ENCODE measurements around the gene SLC25A15.

SLC25A15 gene

DNA sequence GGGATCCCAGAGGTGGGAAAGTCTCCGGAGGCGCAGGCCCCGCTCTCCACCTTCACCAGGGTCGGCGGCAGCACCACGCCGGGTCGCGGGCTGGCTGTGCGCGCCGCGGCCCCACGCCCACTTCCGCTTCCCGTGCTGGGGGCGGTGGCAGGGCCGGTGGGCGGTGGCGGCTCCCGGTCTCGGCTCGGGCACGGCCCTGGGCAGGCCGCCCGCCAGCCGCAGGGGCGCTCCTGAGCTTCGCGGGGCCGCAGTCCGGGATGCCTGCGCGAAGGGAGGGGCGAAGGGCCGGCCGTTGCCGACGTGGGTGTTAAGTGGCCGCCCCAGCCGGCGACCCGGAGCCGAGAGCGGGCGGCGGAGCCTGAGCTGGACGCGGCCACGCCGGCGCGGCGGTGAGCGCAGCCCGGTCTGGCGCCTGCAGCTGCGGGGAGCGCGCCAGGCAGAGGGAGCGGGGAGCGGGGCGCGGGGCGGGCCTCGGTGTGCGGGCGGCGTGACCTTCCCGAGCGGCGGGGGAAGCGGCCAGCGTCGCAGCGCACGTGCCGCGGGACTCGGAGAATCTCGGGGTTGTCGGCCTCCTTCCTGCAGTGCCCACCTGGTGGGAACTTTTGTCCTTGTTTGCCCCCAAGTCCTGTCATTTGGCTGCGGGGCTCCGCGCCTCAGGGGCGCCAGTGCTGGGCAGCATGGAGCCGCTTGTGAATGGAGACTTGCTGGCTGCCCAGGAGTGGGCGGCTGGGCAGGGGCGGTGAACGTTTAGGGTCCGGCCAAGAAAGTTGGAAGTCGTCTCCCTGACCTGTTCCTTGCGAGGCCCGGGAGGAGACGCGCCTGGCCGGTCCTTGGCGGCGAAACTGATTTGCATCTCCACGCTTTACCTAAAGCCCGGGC, at the start of gene SLC25A15:
Gene SLC25A15, plus strand, starts transcription at position 337 of the 879 bp plus-strand sequence. CDS start 3,616 bp downstream, outside the sequence.
- peak; percentile 94 for DNase-seq (ENCODE audit: low spot score)

DNA sequence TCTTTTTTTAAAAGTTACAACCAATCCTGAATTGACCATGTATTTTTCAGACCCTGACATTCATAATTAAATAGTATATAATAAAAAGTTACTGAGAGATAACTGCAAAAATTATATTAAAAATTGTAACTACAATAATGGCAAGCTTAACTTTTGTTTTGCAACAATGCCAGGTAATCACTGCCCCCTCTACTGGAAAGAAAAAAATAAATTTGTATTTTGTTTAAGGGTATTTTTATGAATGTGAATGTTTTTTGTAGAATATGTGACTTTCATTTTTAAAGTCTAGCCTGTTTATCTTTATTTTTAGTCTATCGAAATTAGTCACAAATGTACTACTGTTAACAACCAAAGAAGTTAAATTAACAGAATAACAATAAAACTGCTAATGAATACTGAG, 40.1 kb upstream of the SLC25A15 start:
- no peak for DNase-seq (ENCODE audit: low spot score)

DNA sequence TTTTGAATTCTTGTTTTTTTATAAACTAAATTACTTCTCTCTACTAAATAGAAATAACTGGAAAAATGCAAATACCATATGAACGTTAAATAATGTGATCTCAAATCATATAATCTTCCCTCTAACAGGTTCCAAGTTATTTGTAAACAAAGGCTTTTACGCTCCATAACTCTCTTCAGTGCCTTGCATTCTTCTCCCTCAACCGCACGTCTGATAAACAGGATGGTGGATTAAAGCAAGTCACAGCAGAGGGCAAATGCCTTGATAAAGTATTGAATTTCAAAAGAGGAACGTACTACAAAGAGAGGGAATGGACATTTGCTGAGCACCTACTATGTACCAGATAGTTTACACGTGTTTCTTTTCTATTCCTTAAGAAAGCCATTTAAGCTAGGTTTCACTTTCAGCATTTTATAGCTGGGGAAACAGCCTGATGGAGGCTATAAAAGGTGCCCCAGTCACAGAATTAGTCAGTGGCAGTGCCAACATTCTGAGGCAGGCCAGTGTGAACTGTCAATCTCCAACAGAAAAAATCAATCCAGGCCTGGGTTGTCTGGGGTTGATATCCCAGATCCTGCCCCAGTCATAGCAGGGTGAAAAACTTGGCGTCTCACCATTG, 34.2 kb upstream of the SLC25A15 start:
- DNase-seq (ENCODE audit: low spot score), result no peak

DNA sequence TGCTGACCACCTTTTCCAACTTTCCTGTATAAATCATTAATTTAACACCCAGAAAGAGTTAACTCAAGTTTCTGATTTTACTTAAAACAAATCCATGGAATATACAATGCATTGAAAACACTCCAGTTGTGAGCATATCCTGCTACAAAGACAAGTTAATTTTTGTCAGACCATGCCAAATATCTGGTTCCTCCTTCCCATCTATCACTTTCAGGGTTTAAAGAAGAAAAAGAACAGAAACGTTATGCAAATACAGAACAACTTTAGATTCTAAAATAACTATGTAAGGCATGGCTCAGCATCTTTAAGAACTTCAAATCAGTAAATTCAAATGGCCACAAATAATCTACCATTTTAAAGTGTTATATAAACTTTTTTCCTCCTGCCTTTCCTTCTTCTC, 33.4 kb upstream of the SLC25A15 start:
- DNase-seq (ENCODE audit: low spot score), result no peak

DNA sequence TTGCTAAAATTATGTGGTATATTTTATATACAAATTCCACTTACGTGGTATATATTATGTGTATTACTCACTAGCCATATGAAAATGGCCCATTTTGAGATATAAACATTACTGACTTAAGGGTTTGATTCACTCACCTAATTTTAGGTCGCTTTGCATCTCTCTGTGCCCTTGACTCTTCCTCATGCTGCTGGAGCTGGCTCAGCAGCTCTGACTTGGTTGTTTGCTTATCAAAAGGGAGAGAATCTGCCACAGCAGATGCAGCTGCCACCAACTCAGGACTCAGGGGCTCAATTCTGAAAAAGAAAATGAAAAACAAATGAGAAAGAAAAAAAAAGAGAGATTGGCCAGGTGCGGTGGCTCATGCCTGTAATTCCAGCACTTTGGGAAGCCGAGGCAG, 30.6 kb upstream of the SLC25A15 start:
- no peak for DNase-seq (ENCODE audit: low spot score)

DNA sequence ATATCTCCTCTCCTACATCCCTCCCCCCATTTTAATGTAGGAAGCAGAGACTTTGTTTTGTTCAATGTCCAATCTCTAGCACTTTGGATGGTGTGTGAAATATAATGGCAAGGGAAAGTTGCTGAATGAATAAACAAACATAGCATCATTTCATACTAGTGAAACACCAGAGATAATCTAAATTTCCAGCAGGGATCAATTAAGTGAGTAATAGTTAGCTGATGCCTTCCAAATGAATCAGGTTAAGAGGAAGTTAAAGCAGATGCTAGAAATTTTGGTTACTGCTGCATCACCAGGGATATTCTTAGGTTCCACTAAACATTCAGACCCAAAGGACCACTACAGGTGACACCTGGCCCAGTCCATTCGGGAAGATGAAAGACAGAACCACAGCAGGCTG, 26.6 kb upstream of the SLC25A15 start:
- DNase-seq (ENCODE audit: low spot score), result no peak

DNA sequence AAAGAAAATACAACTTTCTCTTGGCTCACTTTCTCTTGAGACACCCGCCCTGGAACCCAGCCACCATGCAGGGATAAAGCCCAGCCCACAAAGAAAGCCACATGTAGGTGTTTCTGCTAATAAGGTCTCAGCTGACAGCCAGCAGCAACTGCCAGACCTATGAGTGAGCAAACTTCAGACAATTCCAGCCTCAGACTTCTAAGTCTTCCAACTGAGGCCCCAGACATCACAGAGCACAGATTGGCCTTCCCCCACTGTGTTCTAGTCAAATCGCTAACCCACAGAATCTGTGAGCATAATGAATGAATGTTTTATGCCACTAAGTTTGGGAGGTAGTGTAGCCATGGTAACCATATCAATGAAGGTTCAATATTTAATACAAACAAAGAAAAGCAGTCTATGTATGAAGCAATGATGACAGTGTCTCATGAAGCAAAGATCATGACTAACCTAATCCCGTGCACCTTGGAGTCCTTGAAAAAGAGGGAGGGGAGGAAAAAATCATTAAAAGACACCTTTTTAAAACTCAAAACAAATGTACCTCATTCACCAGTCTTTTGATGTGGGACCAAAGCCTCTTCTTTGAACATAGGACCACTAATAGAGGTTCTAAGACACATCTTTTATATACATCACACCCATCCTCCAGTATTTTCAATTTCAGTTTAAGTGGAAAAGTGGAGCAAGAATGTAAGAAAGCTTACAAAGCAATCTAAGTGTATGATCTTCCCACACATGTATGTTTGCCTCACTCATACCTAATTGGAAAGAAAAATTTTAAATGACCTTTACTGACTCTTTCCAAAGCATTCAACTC, 24.6 kb upstream of the SLC25A15 start:
- no peak for DNase-seq (ENCODE audit: low spot score)

DNA sequence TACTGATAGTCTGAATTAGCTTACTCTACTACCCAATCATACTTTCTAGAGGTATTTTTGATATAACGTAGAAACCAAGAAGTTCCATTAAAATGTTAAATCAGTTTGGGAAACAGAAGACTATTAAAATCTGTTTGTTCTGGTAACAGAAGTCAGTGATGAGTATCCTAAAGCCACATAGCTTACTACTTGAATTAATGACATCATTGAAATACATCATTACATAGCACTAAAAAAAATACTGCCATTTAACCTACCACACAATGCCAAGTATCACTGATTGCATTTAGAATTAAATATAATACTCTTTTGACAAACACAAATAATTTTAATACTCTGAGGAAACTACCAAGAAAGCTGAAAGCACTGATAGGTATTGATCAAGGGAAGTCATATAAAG, 23.8 kb upstream of the SLC25A15 start:
- no peak for DNase-seq (ENCODE audit: low spot score)

DNA sequence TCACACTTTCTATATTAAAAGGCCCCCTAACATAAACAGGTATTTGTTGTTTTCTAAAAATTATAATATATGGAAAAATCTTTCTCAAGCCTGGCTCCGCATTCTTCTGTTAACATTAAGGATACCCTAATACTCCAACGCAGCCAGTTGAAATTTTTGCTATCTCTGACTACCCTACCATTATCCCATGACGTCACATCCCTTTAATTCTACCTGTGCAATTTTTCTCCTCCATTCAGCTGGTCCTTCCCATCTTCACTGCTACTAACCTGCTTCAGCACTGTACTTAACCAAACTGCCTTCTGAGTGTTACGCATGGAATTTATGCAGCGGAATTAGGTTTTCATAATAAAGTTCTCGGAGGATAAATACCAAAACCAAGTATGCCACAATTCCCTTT, 19.4 kb upstream of the SLC25A15 start:
- DNase-seq (ENCODE audit: low spot score), result no peak

DNA sequence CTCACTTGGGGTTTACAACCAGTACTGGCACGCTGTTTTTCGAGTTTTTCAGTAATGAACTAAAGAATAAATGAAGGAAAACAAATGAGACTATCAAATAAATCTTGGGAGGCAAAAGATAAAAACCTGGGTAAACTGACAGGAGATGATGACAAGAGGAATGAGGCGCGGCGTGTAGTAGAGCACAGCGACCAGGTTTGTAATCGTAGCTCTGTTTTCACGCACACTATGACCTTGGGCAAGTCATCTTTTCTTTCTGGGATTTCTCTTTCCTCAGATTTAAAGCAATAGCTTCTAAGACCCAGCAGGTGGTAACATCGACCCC, 18.8 kb upstream of the SLC25A15 start:
- no peak for DNase-seq (ENCODE audit: low spot score)

DNA sequence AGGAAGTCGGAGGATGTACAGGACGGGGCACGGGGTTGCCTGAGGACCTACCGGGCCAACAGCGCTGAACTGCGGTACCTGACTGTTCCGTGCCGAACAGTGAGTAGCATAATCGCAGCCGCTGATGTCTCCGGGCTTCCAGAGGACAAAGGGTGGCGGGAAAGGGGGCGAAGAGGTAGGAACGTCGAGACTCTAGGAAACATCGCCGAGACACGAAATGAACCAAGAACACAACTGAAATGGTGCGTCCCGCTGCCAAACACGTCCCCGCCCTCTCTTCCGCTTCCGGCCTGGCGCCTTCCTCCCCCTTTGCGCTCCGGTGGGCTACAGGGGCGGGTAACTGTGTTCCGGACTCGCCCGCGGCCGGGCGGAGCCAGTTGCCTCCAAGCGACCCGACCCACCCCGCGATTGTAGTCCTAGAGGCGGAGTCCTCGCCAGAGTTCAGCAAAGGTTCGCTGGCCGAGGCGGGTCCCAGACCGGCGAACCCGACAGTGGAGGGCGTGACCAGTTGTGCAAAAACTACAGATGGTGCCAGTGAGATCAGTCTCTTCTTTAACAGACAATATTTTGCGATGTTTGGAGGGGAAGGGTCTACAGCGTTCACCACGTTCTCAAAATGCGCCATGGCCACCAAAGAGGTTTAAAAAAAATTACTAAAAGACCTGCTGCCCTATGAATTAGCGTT, 18.3 kb upstream of the SLC25A15 start, which contains the start of gene MRPS31:
Gene MRPS31, minus strand, starts transcription at position 257 of the 685 bp plus-strand sequence. Its CDS starts 54 bp downstream, at position 203.
- DNase-seq (ENCODE audit: low spot score), result peak; percentile 95

DNA sequence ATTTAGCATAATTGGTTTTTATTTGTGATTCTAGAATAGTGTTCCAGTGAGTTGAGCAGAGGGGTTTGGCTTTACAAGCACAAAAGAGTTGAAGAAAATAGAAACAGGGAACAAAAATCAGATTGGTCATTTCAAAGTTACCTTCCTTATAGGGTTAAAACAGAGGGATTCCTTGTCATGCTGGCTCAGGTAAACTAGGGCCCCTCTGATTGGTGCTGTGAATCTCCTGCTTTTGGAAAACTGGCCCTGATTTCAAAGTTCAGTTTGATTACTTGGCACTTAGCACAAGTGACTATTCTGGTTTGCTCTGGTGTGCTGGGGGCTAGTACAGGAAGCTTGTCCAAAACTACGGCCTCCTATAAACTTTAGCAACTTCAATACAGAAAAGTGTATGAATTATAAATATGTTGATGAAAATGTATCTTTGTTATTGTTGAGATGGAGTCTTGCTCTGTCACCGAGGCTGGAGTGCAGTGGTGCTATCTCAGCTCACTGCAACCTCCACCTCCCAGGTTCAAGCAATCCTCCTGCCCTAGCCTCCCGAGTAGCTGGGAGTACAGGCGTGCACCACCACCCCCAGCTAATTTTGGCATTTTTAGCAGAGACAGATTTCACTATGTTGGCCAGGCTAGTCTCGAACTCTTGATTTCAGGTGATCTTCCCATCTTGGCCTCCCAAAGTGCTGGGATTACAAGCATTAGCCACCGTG, 16.5 kb upstream of the SLC25A15 start:
- DNase-seq (ENCODE audit: low spot score), result no peak

DNA sequence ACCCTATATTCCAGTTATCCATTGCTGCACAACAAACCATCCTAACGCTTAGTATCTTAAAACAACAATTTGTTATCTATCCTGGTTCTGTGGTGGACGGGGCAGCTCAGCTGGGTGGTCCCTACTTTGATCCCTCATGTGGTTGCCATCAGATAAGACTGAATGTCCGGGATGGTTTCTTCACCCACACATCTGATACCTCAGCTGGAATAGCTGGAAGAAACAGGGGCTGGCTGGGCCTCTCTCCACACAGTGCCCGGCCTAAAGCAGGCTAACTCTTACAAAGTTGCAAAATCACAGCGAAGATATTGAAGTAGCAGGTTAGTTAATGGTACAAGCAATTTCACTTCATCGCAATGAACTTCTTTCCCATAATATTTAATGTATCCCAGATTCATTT, 14.7 kb upstream of the SLC25A15 start:
- DNase-seq (ENCODE audit: low spot score), result no peak

DNA sequence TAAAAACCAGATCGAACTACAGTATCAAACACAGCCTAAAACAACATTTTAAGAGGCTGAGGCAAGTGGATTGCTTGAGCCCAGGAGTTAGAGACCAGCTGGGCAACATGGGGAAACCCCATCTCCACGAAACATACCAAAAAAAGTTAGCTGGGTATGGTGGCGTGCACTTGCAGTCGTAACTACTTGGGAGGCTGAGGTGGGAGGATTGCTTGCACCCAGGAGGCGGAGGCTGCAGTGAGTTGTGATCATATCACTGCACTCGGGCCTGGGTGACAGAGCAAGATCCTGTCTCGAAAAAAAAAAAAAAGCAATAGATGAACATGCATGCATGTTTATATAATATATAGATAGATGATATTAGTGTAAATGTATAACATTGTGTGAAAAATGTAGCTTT, 13.2 kb upstream of the SLC25A15 start:
- no peak for DNase-seq (ENCODE audit: low spot score)

DNA sequence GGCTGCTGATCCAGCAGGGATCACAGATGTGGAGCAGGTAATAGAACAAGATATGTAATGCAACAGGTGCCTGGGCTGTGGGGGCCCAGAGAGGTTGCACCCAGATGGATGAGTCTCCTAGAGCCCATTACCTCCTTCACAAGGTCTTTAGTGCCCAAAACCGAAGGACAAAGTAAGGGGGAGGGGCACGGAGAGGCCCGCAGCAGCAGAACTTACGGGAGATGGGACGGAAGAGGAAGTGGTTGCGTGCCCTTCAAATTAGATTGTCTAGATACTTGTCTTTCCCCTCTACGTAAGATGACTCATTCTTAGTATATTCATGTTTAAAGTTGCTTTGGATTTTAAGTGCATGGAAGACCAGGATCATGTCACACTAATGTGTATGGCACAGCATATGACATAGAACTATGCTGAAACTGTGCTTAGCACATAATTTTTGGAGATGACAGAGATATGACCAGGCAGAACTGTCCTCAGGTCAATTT, 12.7 kb upstream of the SLC25A15 start:
- DNase-seq (ENCODE audit: low spot score), result no peak

DNA sequence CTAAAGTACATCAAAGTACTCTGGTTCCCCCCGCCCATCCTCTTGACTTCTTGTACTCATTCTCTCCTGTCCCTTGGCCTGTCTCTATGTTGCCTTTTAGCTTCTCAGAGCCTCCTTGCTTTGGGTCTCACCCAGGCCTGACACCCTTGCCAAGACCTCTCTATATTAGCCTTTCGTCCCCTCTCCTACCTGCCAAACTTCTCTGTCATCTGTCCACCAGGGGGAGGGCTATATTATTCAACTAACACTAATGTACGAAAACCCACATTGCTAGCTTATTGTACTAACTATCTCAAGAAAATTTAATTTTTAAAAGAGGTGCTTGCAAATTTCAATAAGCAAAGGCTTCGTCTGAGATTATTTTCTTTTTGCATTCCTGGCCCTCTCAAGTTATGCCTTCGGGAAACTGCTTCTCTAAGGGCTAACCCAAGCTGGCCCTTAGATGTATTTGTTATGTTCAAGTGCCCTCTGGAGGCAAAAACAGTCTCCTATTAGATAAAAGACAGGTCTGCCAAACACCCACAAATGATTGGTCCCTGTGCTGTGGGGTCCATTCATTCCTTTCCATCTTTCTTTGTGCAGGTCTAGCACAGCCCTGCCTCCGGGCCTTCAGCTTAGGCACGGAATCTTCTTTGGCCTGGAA, 12.1 kb upstream of the SLC25A15 start:
- DNase-seq (ENCODE audit: low spot score), result peak; percentile 46

DNA sequence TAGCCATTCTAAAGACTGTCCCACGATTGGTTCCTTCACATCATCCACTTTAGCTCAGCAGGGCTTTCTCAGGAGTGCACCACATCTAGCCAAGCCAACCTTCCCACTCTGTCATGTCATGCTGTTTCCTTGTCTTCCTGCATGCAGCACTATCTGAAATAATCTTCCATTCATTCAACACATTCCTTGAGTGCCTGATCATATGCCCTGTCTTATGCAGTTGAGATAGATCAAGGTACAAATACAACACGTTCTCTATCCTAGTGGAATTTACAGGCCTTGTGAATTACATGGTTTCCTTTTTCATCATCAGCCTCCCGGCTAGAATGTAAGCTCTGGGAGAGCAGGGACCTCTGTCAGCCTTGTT, 11.6 kb upstream of the SLC25A15 start:
- DNase-seq (ENCODE audit: low spot score), result no peak

DNA sequence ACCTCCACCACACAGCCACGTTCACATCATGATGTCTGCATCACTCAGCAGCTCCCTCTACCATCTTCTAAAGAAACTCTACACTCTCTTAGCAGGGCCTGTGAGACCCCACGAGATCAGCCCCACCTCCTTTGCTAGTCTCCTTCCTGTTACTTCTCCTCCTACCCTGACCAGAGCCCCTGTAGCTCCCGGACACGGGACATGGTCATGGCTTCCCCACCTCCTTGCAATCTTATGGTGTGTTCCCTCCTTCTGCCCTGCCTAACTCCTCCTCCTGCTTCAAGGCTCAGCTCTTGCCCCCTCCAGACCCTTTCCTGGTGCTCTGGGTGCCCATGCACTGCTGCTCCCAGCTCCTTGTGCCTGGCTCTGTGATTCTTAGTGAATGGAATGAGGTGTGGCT, 10.4 kb upstream of the SLC25A15 start:
- DNase-seq (ENCODE audit: low spot score), result no peak

DNA sequence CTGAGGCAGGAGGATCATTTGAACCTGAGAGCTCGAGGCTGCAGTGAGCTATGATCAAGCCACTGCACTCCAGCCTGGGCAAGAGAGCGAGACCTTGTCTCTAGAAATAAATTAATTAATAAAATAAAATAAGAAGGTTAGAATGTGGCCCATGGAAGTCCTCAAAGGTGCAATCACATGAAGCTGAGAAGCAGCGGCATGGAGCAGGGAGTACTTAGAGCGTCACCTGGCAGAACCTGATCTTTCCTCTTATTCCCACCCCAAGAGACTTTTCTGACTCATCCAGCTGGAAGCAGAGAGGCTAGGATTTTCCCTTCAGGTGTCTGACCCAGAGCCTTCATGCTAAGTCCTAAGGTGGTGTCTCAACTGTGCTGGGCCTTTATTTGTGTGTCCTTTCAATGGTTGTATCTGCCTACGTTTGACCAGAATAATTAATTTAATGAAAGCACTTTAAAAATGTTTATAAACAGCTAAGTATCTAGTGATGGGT, 9.6 kb upstream of the SLC25A15 start:
- no peak for DNase-seq (ENCODE audit: low spot score)

DNA sequence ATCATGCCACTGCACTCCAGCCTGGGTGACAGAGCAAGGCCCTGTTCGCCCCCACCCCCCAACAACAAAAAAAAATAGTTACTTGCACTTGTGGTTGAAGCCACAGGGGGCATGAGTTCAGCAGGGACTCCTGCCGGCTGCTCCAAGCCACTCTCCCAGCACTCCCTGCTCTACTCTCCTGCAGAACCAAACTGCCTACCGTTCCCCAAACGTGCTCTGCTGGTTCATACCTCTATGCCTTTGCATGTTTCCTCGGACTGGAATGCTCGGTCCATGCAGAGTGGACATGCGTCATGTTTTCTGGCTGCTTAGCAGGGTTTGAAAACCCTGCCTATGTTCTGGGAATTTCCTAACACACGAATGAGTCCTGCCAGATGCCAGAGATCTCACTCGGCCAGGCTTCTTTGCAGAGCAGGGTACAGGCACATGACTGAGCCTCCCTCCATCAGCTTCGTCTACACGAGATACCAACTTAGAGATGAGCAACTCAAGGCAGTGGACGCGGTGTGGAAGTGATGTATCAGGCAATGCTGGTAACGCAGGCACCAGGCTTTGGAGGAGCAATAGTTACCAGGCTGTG, 8.5 kb upstream of the SLC25A15 start:
- peak; percentile 37 for DNase-seq (ENCODE audit: low spot score)
